HCT116 (cell line): ENCODE results near the gene MYO10.

Experiments used
- CTCF ChIP-seq, 3 experiments: fragments of 200-600 bp in 1 of 3; sonication (generic) in 1 of 3; IDR thresholded peaks in 2 of 3; conservative IDR thresholded peaks in 1 of 3; 2 replicates each; pipeline ENCODE4 v1.5.1; 2012 to 2017; ENCODE audit warnings: low read depth in 2 of 3, low read length in 2 of 3, antibody characterized with exemption in 1 of 3, borderline replicate concordance in 1 of 3, control low read depth in 1 of 3, mild to moderate bottlenecking in 1 of 3, mixed read lengths in 1 of 3, mixed run types in 1 of 3, moderate library complexity in 1 of 3; ENCODE audit not compliant: insufficient read depth in 1 of 3
- POLR2A ChIP-seq: IDR thresholded peaks from 2 replicates; pipeline ENCODE4 v1.7.0; 2011; ENCODE audit warnings: borderline replicate concordance; ENCODE audit not compliant: insufficient read depth, insufficient read length; ENCODE audit errors: extremely low read depth

GRCh38 chr5:16744164-16744880 is 191.8 kb downstream of the MYO10 start:
- no peak for TF ChIP-seq CTCF (IDR thresholded peaks at IDR 0.05 in 2 of 3, conservative IDR thresholded peaks at IDR 0.05 in 1 of 3; ENCODE audit: borderline replicate concordance in 1 of 3, insufficient read depth in 1 of 3, low read depth in 2 of 3, low read length in 2 of 3)
- TF ChIP-seq POLR2A: no peak
